ENCODE results near the gene EPAS1.
A peak's percentile ranks its signal among the peaks of the same experiment; 100 is the strongest.

GRCh38 chr2:46260305-46260704, 36.9 kb upstream of the EPAS1 start:
- TF ChIP-seq, protein P1, sequence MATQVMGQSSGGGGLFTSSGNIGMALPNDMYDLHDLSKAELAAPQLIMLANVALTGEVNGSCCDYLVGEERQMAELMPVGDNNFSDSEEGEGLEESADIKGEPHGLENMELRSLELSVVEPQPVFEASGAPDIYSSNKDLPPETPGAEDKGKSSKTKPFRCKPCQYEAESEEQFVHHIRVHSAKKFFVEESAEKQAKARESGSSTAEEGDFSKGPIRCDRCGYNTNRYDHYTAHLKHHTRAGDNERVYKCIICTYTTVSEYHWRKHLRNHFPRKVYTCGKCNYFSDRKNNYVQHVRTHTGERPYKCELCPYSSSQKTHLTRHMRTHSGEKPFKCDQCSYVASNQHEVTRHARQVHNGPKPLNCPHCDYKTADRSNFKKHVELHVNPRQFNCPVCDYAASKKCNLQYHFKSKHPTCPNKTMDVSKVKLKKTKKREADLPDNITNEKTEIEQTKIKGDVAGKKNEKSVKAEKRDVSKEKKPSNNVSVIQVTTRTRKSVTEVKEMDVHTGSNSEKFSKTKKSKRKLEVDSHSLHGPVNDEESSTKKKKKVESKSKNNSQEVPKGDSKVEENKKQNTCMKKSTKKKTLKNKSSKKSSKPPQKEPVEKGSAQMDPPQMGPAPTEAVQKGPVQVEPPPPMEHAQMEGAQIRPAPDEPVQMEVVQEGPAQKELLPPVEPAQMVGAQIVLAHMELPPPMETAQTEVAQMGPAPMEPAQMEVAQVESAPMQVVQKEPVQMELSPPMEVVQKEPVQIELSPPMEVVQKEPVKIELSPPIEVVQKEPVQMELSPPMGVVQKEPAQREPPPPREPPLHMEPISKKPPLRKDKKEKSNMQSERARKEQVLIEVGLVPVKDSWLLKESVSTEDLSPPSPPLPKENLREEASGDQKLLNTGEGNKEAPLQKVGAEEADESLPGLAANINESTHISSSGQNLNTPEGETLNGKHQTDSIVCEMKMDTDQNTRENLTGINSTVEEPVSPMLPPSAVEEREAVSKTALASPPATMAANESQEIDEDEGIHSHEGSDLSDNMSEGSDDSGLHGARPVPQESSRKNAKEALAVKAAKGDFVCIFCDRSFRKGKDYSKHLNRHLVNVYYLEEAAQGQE (IDR thresholded peaks at IDR 0.05): no peak
- TF ChIP-seq, protein P2, sequence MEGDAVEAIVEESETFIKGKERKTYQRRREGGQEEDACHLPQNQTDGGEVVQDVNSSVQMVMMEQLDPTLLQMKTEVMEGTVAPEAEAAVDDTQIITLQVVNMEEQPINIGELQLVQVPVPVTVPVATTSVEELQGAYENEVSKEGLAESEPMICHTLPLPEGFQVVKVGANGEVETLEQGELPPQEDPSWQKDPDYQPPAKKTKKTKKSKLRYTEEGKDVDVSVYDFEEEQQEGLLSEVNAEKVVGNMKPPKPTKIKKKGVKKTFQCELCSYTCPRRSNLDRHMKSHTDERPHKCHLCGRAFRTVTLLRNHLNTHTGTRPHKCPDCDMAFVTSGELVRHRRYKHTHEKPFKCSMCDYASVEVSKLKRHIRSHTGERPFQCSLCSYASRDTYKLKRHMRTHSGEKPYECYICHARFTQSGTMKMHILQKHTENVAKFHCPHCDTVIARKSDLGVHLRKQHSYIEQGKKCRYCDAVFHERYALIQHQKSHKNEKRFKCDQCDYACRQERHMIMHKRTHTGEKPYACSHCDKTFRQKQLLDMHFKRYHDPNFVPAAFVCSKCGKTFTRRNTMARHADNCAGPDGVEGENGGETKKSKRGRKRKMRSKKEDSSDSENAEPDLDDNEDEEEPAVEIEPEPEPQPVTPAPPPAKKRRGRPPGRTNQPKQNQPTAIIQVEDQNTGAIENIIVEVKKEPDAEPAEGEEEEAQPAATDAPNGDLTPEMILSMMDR (IDR thresholded peaks at IDR 0.05; ENCODE audit: low read depth, low read length, missing input control): no peak
- TF ChIP-seq JUND (IDR thresholded peaks at IDR 0.05) (peak; percentile 19 to 28), GABPA (IDR thresholded peaks at IDR 0.05 in 1 of 2, conservative IDR thresholded peaks at IDR 0.05 in 1 of 2) (no peak), SP1 (IDR thresholded peaks at IDR 0.05) (peak; percentile 43), HNF4G (IDR thresholded peaks at IDR 0.05) (no peak), RXRA (IDR thresholded peaks at IDR 0.05) (peak; percentile 17 to 59), RAD21 (IDR thresholded peaks at IDR 0.05) (peak; percentile 20 to 36), NR2F2 (IDR thresholded peaks at IDR 0.05) (no peak)
- TF ChIP-seq, protein P3, sequence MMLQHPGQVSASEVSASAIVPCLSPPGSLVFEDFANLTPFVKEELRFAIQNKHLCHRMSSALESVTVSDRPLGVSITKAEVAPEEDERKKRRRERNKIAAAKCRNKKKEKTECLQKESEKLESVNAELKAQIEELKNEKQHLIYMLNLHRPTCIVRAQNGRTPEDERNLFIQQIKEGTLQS (IDR thresholded peaks at IDR 0.05): peak; percentile 26
- TF ChIP-seq, protein P4, sequence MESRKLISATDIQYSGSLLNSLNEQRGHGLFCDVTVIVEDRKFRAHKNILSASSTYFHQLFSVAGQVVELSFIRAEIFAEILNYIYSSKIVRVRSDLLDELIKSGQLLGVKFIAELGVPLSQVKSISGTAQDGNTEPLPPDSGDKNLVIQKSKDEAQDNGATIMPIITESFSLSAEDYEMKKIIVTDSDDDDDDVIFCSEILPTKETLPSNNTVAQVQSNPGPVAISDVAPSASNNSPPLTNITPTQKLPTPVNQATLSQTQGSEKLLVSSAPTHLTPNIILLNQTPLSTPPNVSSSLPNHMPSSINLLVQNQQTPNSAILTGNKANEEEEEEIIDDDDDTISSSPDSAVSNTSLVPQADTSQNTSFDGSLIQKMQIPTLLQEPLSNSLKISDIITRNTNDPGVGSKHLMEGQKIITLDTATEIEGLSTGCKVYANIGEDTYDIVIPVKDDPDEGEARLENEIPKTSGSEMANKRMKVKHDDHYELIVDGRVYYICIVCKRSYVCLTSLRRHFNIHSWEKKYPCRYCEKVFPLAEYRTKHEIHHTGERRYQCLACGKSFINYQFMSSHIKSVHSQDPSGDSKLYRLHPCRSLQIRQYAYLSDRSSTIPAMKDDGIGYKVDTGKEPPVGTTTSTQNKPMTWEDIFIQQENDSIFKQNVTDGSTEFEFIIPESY (IDR thresholded peaks at IDR 0.05): no peak

All from liver (tissue), 3 donors.